ENCODE measurements around the gene WASHC2C.
"Not testable (repeated sequence)": the region's sequence is repeated elsewhere in the genome, so short reads cannot be mapped to it uniquely, and the experiment has no call there.

The WASHC2C gene

DNA sequence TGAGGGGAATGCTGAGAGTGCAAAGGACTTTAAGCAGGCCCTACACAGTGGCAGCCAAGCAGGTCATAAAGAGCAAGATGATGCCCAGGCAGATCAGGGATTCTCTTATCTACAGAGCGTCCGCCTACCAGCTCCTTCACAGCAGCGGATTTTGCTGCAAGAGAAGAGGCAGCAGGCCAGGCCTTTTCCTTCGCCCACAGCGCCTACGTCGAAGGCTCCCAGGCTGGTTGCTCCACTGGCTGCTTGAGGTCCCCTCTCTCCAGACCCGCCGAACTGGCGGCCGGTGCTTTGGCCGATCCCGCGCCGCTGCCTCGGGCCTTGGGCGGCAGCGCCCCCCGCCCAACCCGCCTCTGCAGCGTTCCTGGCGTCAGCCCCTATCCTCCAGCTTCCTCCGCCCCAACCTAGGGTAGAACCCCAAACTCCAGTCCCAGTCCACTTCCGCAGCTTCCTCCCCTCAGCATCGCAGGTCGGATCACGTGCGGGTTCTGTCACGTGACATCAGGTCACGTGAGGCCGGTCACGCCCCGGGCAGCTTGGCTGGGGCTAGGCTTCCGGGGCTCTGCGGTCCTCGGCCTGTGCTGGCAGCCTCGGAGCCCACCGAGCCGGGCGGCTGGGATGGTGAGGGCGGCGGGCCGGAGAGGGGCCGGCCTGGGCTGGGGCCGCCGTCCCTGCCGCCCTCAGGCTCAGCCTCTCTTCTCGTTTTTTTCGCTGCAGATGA lies at the start of gene WASHC2C:
WASHC2C (plus strand) TSS at position 564 of the 718 bp plus-strand sequence; CDS start at position 616, 52 bp downstream.
- H3K9me3 Mint-ChIP-seq, result not testable (repeated sequence)

GRCh38 chr10:45678467-45678866 lies 48.6 kb upstream of the WASHC2C start:
- H3K36me3 Mint-ChIP-seq; DNase-seq (ENCODE audit: low spot score in 2 of 2); H3K27ac Mint-ChIP-seq; H3K4me1 Mint-ChIP-seq; H3K4me3 Mint-ChIP-seq; H3K27me3 Mint-ChIP-seq; ATAC-seq (ENCODE audit: low read depth); H3K9me3 Mint-ChIP-seq: not testable (repeated sequence)

More for the DNA sequence above, at the start of gene WASHC2C:
- not testable (repeated sequence) for H3K4me1 Mint-ChIP-seq, H3K36me3 Mint-ChIP-seq, H3K27me3 Mint-ChIP-seq
- Mint-ChIP-seq H3K27ac (peak within 1 kb of the TSS; percentile 97), H3K4me3 (peak within 1 kb of the TSS; percentile 87)
- ATAC-seq (ENCODE audit: low read depth) (peak; percentile 94), DNase-seq (ENCODE audit: low spot score in 2 of 2) (peak; percentile 93 to 98)

DNA sequence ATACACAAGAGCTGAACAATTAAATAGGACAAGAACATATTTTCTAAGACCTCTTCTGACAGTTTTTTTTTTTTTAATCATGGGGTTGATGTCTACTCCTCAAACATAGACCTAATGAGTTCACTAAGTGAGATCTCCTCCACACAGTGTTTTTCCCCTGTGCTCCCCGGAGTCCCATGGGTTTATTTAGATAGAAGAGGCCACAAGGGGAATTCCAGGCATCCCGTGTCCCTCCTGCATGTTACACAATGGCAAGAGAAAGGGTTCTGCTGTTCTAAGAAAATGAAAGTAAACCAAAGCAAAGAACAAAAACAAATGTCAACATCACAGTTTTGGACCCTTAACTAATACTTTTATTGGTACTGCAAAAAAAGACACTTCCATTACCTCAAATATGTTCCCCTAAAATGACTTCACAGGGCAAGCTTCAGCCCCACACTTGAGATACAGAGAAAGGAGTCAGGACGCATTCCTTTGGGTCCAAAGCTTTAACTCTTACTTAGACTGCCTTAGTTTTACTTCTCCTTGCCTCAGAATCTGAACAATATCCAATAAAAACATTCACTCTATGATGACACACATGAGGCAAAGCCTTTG lies 16.8 kb upstream of the WASHC2C start:
- H3K27ac Mint-ChIP-seq, result peak overlapping the region; percentile 53
- not testable (repeated sequence) for H3K4me1 Mint-ChIP-seq

DNA sequence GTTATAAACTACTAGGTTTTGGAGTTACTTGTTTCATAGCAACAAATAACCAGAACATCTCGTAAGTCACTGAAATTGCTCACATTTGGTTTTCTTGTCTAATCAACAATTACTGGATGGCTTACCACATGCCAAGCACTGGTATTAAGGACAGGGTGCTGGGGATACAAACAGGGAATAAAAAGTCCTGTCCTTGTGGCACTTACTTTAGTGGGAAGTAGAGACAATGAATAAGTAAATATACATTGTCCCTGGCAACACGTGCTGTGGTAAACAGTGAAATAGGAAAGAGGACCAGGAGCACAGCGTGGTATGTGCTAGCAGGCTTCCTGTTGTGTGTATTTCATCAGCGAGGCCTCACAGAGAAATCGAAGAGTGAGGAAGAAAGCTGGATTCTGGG lies 15.8 kb upstream of the WASHC2C start:
- H3K27ac Mint-ChIP-seq, H3K4me1 Mint-ChIP-seq: not testable (repeated sequence)

More for the DNA sequence above, 16.8 kb upstream of the WASHC2C start:
- ATAC-seq (ENCODE audit: low read depth), result peak; percentile 79
- not testable (repeated sequence) for DNase-seq (ENCODE audit: low spot score in 2 of 2); H3K27me3 Mint-ChIP-seq; H3K4me3 Mint-ChIP-seq; H3K9me3 Mint-ChIP-seq
- peaks cover 15% of the 10 kb centered on the region for H3K36me3 Mint-ChIP-seq

DNA sequence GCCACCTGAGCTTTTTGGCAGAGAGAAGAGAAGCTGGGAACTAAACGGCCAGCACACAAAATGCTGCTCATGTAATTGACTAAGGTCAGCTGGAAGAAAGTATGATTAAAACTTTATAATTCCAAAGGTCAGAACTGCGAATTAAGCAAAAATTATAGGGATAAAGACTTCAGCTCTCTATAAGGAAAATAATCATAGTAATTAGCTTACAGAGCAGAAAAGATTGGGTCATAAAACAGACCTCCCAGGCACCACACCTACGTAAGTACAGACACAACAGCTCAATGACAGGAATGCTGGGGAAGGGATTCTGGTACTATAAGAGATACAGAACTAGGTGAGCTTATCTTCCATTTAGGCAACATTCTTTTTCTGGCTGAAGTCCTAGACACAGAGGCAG lies 10.0 kb upstream of the WASHC2C start:
- H3K9me3 Mint-ChIP-seq; DNase-seq (ENCODE audit: low spot score in 2 of 2); H3K4me3 Mint-ChIP-seq; H3K27ac Mint-ChIP-seq; ATAC-seq (ENCODE audit: low read depth); H3K4me1 Mint-ChIP-seq; H3K27me3 Mint-ChIP-seq: not testable (repeated sequence)
- peaks cover 13% of the 10 kb centered on the region for H3K36me3 Mint-ChIP-seq

More for the DNA sequence above, 15.8 kb upstream of the WASHC2C start:
- H3K36me3 Mint-ChIP-seq, result peaks cover 12% of the 10 kb centered on the region
- H3K27me3 Mint-ChIP-seq; DNase-seq (ENCODE audit: low spot score in 2 of 2); H3K4me3 Mint-ChIP-seq; ATAC-seq (ENCODE audit: low read depth); H3K9me3 Mint-ChIP-seq: not testable (repeated sequence)

GRCh38 chr10:45717642-45718041 lies 9.4 kb upstream of the WASHC2C start:
- ATAC-seq (ENCODE audit: low read depth); H3K27ac Mint-ChIP-seq; H3K9me3 Mint-ChIP-seq; H3K4me1 Mint-ChIP-seq; H3K27me3 Mint-ChIP-seq; DNase-seq (ENCODE audit: low spot score in 2 of 2); H3K4me3 Mint-ChIP-seq: not testable (repeated sequence)
- H3K36me3 Mint-ChIP-seq, result peaks cover 13% of the 10 kb centered on the region

DNA sequence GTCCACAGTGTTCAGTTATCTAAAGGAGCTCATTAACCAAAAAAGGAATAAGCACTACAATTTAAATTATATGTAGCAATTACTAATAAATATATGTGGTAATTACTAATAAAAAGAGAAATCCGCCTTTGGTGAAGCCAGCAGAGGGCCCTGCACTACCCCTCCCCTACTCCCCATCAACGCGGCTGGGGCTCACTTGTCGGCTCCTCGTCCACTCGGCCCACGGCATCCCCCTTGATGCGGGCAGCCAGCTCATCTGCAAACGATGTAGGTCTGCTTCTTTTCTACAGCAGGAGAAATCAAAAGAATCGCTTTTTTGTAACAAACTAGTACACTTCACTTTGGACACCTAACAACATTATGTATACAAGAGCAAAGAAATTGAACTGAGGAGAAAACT lies 5.6 kb upstream of the WASHC2C start:
- not testable (repeated sequence) for H3K4me1 Mint-ChIP-seq; H3K27me3 Mint-ChIP-seq; H3K36me3 Mint-ChIP-seq; H3K9me3 Mint-ChIP-seq; ATAC-seq (ENCODE audit: low read depth); H3K4me3 Mint-ChIP-seq; H3K27ac Mint-ChIP-seq; DNase-seq (ENCODE audit: low spot score in 2 of 2)

GRCh38 chr10:45723851-45724250 lies 3.2 kb upstream of the WASHC2C start:
- H3K9me3 Mint-ChIP-seq; H3K4me1 Mint-ChIP-seq; DNase-seq (ENCODE audit: low spot score in 2 of 2); ATAC-seq (ENCODE audit: low read depth); H3K36me3 Mint-ChIP-seq; H3K27ac Mint-ChIP-seq; H3K4me3 Mint-ChIP-seq; H3K27me3 Mint-ChIP-seq: not testable (repeated sequence)

DNA sequence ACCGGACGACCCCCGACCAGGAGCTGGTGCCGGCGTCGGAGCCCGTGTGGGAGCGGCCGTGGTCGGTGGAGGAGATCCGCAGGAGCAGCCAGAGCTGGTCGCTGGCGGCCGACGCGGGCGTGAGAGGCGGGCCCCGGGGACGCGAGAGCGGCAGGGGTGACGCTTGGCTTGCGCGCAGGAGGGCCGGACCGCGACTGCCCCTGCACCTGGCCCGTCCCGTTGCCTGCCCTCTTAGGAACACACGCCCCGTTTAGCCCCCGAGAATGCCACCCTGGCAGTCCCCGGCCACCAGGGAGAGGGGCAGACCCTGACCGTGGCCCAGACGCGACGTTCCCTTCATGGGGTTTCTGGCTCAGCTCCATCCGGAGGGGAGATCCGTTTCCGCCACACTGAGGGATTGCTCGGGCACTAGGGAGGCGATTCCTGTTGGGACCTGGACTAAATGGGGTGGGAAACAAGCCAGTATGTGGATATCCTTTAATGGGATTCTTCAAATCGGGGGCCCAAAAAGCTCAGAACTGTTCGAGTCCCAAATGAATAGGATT lies 427 bp downstream of the WASHC2C start:
- H3K4me3 Mint-ChIP-seq, result peak overlapping the region; percentile 87
- H3K4me1 Mint-ChIP-seq, H3K27me3 Mint-ChIP-seq, H3K36me3 Mint-ChIP-seq, H3K9me3 Mint-ChIP-seq: not testable (repeated sequence)
- DNase-seq (ENCODE audit: low spot score in 2 of 2) (peak in 1 of 2 donors; percentile 12), ATAC-seq (ENCODE audit: low read depth) (peak; percentile 35)
- peak overlapping the region; percentile 97 for H3K27ac Mint-ChIP-seq

DNA sequence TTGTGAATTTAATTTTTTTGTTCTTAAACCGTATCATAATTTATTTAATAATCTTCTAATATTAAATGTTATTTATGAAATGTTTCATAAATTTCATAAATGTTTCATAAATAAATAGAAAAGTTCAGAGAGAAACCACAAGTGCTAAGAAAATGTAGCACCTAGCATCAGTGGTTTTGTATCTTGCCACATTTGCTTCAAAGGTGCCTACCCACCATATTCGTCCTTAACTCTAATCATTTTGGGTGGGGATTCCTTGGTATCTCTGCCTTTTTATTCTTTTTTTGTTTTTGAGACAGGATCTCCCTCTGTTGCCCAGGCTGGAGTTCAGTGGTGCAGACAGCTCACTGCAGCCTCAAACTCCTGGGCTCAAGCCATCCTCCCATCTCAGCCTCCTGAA lies 7.4 kb downstream of the WASHC2C start:
- not testable (repeated sequence) for H3K4me3 Mint-ChIP-seq; H3K4me1 Mint-ChIP-seq; DNase-seq (ENCODE audit: low spot score in 2 of 2); H3K9me3 Mint-ChIP-seq; H3K27ac Mint-ChIP-seq; H3K27me3 Mint-ChIP-seq; H3K36me3 Mint-ChIP-seq; ATAC-seq (ENCODE audit: low read depth)

DNA sequence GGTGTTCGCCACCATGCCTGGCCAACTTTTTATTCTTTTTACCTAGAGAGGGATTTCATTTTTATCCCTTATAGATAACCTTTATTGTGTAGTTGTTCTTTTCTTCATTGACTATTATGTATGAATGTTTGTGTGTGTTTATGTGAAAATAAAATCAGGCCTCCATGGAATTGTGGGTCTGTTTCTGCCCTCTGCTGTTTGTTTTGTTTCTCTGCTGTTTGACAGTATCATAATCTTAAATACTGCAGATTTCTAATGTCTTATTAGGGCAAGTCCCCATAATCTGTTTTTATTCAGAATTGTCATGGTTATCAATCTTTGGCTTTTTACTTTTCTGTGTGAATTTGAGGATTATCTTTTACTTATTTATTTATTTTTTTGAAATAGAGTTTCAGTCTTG lies 7.8 kb downstream of the WASHC2C start:
- H3K4me3 Mint-ChIP-seq; H3K9me3 Mint-ChIP-seq; H3K4me1 Mint-ChIP-seq; DNase-seq (ENCODE audit: low spot score in 2 of 2); H3K36me3 Mint-ChIP-seq; H3K27ac Mint-ChIP-seq; H3K27me3 Mint-ChIP-seq; ATAC-seq (ENCODE audit: low read depth): not testable (repeated sequence)

GRCh38 chr10:45741559-45741958 lies 14.5 kb downstream of the WASHC2C start:
- DNase-seq (ENCODE audit: low spot score in 2 of 2); ATAC-seq (ENCODE audit: low read depth); H3K4me1 Mint-ChIP-seq; H3K27me3 Mint-ChIP-seq; H3K9me3 Mint-ChIP-seq; H3K4me3 Mint-ChIP-seq; H3K27ac Mint-ChIP-seq; H3K36me3 Mint-ChIP-seq: not testable (repeated sequence)

DNA sequence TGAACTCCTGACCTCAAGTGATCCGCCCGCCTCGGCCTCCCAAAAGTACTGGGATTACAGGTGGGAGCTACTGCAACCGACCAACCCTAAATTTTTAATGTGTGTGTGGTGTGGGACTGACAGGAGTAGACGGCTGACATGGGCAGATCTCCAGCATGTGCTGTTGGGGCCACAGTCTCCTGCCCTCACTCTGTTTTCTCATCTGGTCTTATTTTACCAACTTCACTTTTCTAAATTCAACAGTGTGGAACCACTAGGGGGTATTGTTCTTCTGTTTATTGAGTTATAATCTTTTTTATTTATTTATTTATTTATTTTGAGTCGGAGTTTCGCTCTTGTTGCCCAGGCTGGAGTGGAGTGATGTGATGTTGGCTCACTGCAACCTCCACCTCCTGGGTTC lies 14.9 kb downstream of the WASHC2C start:
- not testable (repeated sequence) for DNase-seq (ENCODE audit: low spot score in 2 of 2); H3K9me3 Mint-ChIP-seq; H3K27me3 Mint-ChIP-seq; H3K36me3 Mint-ChIP-seq; H3K4me1 Mint-ChIP-seq; H3K27ac Mint-ChIP-seq; H3K4me3 Mint-ChIP-seq; ATAC-seq (ENCODE audit: low read depth)

GRCh38 chr10:45751141-45751540 lies 24.1 kb downstream of the WASHC2C start:
- not testable (repeated sequence) for H3K9me3 Mint-ChIP-seq; DNase-seq (ENCODE audit: low spot score in 2 of 2); ATAC-seq (ENCODE audit: low read depth); H3K4me1 Mint-ChIP-seq; H3K4me3 Mint-ChIP-seq; H3K36me3 Mint-ChIP-seq; H3K27me3 Mint-ChIP-seq; H3K27ac Mint-ChIP-seq
